HG03103 (cell line): ENCODE measurements around the gene ARHGEF5.
"Not testable (repeated sequence)": the region's sequence is repeated elsewhere in the genome, so short reads cannot be mapped to it uniquely, and the experiment has no call there.

Source experiments
- ATAC-seq: cut with Tn5 transposase; IDR thresholded peaks from one replicate; pipeline ENCODE4 v1.9.1; 2021; ENCODE audit warnings: low read depth; ENCODE audit not compliant: unreplicated experiment

The ARHGEF5 gene

DNA sequence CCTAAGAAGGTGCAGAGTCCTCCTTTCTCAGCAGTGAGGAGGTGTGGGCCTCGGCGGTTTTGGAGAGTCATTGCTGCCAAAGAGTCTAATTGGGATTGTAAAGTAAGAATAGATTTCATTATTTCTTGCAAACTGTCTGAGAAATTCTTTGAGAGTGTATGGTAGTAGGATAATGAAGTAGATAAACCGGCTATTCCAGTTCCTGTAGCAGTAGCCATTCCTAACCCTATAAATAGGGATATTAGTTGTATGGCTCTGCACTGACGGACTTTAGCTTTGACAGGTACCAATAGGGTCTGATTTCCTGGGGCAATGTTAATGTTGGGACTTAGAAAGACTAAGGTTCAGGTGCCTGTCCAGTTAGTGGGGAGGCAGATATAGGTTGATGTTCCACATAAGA lies 63.7 kb downstream of the ARHGEF5 start:
- not testable (repeated sequence) for ATAC-seq

DNA sequence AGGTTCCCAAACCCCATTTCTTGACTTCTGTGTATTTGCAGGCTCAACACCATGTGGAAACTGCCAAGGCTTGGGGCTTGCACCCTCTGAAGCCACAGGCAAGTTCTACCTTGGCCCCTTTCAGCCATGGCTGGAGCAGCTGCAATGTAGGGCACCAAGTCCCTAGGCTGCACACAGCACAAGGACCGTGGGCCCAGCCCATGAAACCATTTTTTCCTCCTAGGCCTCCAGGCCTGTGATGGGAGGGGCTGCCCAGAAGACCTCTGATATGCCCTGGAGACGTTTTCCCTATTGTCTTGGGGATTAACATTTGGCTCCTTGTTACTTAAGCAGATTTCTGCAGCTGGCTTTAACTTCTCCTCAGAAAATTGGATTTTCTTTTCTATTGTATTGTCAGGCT lies 72.3 kb downstream of the ARHGEF5 start:
- not testable (repeated sequence) for ATAC-seq

DNA sequence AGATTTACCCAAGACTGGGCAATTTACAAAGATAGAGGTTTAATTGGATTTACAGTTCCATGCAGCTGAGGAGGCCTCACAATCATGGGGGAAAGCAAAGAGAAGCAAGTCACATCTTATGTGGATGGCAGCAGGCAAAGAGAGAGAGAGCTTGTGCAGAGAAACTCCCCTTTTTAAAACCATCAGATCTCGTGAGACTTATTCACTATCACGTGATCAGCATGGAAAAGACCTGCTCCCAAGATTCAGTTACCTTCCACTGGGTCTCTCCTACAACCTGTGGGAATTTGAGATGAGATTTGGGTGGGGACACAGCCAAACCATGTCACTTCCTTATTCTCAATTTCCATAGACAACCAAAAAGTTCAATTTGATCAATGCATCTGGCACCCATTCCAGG lies 73.2 kb downstream of the ARHGEF5 start:
- ATAC-seq = no peak
